ENCODE measurements around the gene KIRREL2.
A peak's percentile ranks its signal among the peaks of the same experiment; 100 is the strongest.

The KIRREL2 gene

GRCh38 chr19:35845215-35846037 is 11.3 kb upstream of the KIRREL2 start:
- DNase-seq (ENCODE audit: low read depth): no peak

- no peak for DNase-seq (ENCODE audit: low read depth)
Observed at GRCh38 chr19:35846038-35846668, 10.6 kb upstream of the KIRREL2 start.

DNA sequence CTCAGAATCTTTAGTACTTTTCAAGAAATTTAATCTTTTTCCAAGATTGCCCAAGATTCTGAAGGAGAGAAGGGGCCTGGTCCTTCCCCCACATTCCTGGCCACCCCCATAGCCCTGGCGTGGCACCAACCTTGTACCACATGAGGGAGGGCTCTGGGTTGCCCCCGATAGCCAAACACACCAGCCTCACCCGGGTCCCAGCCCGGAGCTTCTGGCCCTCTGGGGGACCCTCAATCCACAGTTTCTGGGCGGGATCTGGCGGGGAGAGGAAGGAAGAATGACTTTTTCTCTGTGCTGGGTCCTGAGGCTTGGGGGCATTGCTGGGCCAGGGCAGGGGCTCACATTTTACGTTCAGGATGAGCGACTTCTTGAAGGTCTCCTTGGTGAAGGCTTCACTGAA is 8.8 kb upstream of the KIRREL2 start:
- DNase-seq (ENCODE audit: low read depth): no peak

GRCh38 chr19:35848486-35848885 is 8.2 kb upstream of the KIRREL2 start:
- DNase-seq (ENCODE audit: low read depth): no peak

DNA sequence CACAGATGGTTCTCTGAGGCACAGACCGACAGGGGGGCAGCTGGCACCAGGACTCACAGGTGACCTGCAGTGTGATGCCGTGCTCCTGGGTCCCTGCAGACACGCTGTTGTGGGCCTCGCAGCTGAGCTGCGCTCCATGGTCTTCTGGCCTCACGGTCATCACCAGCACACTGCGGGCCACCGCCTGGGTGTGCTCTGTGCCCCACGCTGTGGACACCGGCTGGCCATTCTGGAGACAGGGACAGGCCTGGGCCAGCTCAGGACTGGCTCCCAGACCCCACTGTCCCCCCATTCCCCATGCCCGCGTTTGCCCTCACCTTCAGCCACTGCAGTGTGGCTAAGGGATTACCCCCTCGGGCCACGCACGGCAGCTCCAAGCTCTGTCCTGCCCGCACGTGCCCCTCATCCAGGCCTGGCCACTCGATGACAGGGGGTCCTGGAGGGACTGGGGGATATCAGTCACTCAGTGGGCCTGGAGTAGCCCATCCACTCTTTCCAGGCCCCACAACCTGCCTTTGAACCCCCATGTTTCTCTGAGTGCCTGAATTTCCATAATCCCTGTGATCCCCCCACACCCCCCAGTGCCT is 7.7 kb upstream of the KIRREL2 start:
- DNase-seq (ENCODE audit: low read depth): no peak

DNA sequence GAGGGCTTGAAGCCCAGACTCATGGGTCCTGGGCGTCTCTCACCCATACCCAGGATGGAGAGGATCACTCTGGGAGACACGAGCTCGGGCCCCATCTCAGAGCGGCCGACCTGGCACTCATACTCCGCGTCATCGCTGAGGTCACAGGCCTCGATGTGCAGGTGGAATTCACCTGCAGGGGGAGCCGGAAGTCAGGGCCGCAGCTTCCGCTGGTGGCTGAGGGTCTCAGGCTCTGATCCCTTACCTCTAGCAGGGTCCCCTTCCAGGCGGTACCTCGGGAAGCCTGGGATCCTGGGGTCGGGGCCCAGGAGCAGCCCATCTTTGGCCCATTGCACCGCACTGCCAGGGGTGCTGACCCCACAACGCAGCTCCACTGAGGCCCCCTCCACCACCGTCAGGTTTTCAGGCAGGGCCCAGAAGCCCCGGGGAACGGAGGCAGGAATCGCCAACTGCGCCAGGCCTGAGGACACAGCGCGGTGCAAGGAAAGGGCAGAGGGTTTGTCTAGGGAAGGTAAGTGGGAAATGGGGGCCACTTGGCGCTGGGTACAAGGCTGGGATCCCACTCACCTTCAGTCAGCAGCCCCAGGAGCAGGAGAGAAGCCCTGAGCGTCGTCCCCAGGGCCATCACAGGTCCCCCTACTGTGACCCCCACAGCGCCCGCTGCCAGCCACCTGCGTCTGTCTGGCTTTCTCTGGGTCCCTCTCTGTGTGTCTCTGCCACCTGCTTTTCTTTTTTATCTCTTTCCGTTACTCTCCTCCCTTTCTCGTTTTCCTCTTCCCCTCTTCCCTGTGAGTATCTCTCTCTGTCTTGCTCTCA is 5.3 kb upstream of the KIRREL2 start:
- no peak for DNase-seq (ENCODE audit: low read depth)

- DNase-seq (ENCODE audit: low read depth): no peak
Observed at GRCh38 chr19:35852029-35852780, 4.5 kb upstream of the KIRREL2 start, which contains the start of gene NPHS1. Gene NPHS1 (minus strand): TSS chr19:35852504. CDS start chr19:35851837, 667 bp downstream.

GRCh38 chr19:35853038-35853756 is 3.5 kb upstream of the KIRREL2 start:
- DNase-seq (ENCODE audit: low read depth): no peak

DNA sequence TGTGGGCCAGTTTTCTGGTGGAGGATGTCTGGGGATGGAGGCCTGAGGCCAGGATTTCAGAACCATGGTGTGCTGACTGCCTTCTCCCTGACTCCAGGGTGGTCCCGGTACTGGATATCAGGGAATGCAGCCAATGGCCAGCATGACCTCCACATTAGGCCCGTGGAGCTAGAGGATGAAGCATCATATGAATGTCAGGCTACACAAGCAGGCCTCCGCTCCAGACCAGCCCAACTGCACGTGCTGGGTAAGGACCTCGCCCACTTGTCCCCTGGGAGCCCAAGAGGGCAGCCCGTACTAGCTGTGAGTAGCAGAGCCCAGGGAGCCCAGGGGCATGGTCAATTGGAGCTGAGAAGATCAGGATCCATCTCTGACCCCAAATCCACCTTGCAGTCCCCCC is 1.6 kb downstream of the KIRREL2 start:
- no peak for DNase-seq (ENCODE audit: low read depth)

DNA sequence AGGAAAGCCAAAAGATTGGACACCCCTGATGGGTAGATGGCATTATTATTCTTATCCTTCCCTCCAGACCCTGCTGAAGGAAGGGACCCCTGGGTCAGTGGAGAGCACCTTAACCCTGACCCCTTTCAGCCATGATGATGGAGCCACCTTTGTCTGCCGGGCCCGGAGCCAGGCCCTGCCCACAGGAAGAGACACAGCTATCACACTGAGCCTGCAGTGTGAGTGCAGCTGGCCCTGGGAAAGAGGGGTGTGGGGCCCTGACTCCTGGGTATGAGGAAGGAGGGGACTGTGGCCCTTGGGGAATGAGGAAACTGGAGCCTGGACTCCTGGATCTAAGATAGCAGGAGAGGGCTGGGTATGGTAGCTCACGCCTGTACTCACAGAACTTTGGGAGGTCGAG is 2.7 kb downstream of the KIRREL2 start:
- no peak for DNase-seq (ENCODE audit: low read depth)

DNA sequence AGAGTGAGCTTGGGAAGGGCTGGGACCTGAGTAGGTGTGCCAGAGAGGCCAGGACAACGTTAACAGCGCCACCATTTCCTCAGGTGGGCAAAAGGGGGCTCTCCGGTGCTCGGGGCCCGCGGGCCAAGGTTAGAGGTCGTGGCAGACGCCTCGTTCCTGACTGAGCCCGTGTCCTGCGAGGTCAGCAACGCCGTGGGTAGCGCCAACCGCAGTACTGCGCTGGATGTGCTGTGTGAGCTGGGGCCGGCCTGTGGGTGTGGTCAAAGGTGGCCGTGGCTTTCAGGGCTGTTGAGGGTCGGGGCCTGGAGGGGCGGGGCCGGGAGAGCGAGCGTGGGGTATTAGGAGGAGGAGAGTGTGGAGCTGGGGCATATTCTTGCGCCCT is 3.7 kb downstream of the KIRREL2 start:
- DNase-seq (ENCODE audit: low read depth): no peak

DNA sequence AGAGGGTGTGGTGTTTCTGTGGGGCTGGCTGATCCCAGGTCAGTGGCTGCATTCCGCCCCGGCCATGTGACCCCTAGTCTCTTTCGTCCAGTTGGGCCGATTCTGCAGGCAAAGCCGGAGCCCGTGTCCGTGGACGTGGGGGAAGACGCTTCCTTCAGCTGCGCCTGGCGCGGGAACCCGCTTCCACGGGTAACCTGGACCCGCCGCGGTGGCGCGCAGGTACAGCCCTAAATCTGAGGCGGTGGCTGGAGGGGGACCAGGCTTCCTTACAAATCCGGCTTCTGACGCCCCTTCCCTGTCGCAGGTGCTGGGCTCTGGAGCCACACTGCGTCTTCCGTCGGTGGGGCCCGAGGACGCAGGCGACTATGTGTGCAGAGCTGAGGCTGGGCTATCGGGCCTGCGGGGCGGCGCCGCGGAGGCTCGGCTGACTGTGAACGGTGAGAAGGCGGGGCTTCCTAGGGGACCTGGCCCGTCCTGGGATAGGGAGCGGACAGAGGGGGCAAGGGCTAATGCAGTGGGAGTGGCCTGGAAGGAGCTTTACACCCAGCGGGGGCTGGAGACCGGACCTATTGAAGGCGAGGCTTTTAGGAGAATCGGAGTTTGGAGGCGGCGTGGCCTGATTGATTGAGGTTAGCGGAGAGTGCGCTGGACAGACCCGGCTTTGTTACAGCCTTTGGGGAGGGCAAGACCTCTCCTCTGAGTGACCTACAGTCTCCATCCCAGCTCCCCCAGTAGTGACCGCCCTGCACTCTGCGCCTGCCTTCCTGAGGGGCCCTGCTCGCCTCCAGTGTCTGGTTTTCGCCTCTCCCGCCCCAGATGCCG is 4.3 kb downstream of the KIRREL2 start:
- no peak for DNase-seq (ENCODE audit: low read depth)

DNA sequence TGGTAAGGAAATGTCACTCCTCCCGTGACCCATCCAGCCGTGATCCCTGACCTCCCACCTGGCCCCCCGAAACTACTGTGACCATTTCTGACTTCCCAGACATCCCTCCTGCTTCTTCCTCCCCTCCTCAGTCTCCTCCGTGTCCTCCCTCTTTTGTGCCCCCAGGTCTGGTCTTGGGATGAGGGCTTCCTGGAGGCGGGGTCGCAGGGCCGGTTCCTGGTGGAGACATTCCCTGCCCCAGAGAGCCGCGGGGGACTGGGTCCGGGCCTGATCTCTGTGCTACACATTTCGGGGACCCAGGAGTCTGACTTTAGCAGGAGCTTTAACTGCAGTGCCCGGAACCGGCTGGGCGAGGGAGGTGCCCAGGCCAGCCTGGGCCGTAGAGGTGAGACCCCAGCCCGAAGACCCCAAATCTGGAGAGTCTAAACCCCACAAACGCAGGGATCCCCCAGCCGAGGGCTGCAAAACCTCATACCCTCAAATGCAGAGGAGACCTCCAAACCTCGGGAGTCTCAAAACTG is 5.0 kb downstream of the KIRREL2 start:
- no peak for DNase-seq (ENCODE audit: low read depth)

GRCh38 chr19:35862528-35862927 is 5.8 kb downstream of the KIRREL2 start:
- no peak for DNase-seq (ENCODE audit: low read depth)

DNA sequence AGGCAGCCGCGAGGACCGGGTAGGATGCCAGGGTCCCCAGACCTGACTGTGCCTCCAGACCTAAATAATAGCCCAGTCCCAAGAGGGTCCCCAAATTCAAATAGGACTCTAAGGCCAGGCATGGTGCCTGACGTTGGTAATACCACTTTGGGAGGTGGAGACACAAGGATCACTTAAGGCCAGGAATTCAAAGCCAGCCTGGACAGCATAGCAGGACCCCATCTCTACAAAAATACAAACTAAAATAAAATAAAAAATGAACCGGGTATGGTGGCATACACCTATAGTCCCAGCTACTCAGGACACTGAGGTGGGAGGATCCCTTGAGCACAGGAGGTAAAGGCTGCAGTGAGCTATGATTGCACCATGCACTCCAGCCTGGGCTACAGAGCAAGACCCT is 6.3 kb downstream of the KIRREL2 start:
- no peak for DNase-seq (ENCODE audit: low read depth)

DNA sequence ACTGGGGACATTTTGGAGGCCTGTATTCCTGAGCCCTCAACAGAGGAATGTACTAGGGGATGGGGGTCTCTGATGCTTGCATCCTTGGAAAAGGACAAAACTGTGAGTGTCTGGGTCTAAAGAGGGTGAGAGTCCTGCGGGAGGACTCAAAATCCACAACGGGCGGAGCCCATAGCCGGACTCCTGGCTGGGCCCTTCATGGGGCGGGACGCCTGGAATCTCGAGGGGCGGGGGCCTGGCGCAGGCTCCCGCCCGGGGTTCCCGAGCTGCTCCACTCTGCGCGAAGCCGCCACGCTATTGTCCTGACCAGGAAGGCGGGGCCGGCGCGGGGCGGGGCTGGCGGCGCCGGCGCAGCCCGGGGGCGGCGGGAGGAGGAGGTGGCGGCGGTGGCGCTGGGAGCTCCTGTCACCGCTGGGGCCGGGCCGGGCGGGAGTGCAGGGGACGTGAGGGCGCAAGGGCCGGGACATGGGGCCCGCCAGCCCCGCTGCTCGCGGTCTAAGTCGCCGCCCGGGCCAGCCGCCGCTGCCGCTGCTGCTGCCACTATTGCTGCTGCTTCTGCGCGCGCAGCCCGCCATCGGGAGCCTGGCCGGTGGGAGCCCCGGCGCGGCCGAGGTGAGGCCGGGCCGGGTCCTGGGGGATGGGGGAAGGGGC is 11.6 kb downstream of the KIRREL2 start, which contains the start of gene APLP1:
TSS of gene APLP1 (plus strand) at position 403 of the 651 bp plus-strand sequence. CDS start at position 466, 63 bp downstream.
- no peak for DNase-seq (ENCODE audit: low read depth)

DNA sequence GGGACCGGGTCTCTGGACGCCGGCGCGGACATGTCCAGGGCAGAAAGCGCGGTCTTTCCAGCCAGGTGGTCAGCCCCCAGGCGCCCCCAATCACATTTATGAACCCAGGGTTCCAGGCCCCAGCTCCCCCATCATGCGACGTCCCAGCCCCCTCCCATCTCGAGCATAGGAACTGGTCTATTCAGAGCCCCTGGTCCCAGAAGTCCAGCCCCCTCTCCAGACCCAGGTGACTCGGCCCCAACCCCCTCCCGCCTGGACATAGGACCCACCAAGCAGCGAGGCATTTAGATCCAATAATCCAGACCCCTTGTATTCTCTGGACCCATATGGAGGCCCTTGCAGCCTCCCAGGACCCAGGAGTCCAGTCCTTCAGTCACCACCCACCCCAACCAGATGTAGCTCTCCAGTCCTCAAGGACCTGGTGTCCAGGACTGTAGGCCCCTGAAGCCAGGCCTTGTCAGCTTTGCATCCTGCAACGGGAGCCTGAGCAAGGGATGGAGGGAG is 12.2 kb downstream of the KIRREL2 start:
- no peak for DNase-seq (ENCODE audit: low read depth)

- peak; percentile 25 for DNase-seq (ENCODE audit: low read depth)
Observed at GRCh38 chr19:35869327-35870123, 12.8 kb downstream of the KIRREL2 start.

Data from GM04504 (cell line).